ENCODE measurements around the gene MRPL36.
"Not testable (repeated sequence)": the region's sequence is repeated elsewhere in the genome, so short reads cannot be mapped to it uniquely, and the experiment has no call there.

MRPL36 gene

DNA sequence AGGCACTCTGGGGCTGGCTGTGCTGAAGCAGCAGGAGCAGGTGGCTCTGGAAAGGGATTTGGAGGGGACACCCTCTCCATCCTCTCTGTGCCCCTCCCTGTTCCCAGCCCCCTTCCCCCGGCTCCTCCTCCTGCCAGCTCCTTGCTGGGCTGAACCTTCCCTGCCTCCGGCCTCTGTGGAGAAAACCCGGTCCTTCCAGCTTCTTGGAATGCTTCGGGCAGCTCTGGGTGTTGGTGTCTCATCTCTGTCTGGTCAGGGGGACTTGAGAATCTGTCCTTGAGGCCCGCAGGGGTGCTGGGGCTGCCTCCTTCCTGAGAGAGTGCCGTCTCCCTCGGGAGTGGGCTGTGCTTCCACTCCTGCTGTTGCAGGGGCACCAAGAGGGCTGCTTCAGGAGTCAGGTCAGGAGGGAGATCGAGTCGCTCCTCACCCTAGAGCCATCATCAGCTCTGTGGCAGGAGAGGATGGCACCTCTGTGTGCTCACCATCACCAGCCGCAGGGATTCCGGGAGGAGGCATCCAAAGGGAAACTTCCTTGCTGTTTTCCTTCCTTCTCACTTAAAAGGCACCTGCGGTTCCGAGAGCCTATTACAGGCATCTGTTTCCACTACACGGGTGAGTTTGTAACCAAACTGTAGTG, 32.2 kb upstream of the MRPL36 start:
- DNase-seq, result no peak

DNA sequence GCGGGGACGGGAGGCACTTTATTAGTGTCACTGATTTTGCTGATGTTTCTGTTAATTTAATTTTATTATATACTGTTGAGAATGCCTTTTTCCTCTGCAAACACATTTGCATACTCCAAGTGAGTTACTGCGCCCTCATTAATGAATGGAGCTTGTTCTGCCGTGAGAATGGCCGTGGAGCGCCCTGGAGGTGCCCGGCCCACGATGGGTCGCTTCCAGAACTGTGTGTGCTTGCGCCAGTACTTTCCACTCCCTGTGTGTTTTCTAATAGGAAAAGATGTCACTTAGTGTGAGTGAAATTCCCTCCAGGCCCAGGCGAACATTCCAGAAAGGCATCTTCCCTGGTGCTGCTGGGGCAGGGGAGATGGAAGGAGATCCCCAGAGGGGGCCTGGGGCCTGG, 31.6 kb upstream of the MRPL36 start:
- no peak for DNase-seq

DNA sequence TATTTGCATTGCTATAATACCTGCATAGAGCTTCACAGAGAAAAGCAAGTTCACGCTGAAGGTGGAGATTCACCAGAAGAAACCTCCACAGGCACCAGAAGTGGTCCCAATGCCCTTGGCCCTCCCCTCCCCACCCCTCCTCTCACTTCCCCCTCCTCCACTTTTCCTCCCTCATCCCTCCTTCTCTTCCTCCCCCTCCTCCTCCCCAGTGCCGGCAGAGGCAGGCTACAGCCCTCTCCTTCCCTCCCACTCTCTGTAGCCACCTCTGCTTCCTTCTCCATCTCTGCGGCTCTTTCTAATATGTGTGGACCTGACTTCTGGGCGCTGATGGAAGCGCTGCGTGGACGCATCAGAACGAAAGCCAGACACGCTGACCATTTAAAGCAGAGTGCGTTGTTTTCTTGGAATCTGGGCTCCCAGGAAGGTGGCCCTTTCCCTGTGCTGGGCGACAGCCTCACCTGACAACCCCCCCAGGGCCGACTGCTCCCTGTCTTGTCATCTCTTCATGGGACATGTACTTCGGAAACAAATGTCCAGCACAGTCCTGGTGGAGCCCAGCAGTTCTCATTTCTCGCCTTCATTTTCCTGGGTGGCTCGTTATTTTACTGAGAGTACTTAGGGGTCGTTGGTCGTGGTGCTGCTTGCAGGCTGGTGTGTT, 31.1 kb upstream of the MRPL36 start:
- no peak for DNase-seq

DNA sequence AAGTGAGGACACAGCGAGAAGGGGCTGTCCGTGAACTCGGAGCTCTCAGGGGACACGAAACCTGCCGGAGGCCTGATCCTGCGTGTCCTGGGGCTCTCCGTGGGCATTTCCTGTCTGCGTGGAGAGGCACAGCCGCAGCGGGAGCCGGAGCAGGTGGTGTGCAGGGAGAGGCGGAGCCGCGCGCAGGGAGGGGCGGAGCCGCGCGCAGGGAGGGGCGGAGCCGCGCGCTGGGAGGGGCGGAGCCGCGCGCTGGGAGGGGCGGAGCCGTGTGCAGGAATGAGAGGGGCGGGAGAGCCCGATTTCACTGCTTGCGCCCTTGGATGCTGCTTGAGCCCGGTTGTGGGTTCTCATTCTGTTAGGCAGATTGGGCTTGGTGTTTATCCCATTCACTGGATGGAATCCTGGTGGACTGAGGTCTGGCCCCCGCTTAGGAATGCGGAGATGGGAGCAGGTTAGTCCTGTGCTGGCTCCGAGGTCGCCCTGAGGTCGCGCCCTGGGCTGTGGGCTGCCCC, 28.3 kb upstream of the MRPL36 start:
- no peak for DNase-seq

DNA sequence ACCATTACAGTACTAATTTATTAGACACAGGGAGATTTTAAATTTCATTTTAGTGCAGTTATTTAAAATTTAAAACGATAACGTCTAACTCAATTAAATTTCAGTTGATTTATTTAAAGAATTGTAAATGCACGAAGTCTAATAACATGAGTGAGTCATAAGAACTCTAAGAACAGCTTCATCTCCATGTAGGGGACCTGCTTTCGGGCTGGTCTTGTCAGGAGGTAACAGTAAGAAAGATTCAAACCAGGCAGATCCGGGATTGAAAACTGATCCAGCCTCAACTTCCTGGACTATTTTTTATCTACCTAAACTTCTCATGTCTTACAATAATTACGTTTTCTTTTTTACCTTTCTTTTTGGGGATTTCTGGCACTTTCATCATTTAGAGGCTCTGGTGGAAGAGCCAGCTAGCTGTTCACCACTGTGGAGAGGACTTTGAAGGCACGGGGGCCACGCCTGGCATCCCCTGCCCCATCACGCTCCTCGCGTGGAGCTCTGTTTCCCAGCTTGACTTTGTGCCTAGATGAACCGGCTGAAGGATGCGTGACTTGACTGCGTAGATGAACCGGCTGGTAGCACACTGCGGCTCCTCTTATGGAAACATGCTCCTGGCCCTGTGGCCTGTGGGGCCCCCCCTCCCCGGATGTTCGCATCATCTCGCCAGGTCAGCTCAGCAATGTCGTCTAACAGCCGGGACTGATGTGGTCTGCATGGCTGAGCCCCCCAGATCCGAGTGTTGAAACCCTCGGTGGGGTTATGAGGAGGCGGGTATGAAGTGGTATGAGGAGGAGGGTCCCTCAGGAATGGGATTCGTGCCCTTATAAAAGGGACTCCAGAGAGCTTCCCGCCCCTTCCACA, 27.6 kb upstream of the MRPL36 start:
- DNase-seq, result no peak

DNA sequence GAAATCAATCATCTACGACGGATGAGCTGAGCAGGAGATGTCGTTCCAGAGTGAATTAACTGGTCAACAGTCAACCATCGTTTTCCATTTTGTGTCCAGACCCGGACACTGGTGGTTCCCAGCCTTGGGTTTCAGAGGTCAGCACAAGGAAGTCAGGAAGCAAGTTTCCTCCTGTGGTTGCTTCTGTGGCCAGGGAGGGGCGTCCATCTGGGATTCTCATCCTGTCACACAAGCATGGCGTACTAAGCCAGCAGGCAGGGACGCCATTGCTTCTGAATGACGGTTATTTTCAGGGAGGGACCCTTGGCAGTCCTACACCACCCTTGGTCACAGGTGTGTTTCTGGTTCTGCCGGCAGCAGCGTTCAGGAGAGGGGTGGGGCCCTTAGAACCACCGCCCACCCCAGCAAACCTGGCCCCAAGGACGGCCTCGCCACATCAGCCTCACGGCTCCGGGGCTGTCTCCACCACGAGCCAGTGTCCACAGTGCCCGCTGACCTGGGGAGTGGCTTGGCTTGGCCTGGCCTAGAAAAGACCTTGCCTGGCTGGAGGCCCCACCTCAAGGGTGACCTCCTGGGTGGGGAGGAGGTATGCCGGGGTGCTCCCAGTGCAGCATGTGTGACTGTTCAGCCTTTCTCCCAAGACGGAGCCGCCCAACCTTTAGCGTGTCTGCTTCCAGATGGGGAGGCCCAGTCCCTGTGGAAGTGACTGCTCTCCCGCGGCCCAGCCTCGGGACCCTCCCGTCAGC, 26.8 kb upstream of the MRPL36 start:
- no peak for DNase-seq

DNA sequence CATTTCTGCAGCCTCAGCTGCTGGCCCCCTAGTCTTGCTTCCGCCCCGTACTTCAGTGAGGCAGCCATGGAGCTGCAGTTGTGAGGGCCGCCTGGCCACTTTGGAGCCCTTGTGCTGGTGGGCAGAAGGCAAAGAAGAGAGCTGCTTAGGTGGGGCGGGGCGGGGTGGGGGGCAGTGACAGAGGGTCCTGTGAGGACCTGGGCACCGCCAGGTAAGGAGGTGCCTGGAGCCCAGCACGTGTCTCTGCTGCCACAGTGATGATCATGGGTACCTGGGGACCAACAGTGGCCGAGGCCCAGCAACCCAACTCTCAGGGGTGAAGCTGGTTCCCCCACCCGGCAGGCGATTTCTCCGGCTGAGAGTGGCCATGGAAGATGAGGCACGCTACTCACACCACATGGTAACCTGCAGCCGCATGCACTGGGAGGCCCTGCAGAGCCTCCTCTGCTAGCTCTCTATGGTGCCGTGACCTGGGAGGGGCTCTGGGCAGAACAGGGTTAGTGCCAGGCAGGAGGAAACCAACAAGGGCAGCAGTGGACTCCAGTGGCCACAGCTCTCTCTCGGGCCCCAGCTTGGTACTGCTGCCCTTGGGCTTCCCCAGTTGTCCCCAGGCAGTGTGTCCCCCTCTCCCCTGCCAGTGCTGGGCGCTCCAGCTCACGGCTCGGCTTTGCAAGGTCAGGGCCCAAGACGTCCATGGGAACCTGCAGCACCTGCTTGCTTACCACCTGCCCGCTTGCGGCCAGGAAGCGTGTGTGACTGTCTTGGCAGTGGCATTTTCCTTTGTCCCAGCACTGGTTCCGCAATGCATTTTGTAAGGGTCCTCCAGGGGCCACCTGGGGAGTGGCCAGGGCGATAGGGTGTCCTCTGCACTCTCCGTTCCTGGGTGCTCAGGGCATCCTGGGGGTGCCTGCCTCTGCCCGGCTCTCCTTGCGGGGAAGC, 25.5 kb upstream of the MRPL36 start:
- no peak for DNase-seq

DNA sequence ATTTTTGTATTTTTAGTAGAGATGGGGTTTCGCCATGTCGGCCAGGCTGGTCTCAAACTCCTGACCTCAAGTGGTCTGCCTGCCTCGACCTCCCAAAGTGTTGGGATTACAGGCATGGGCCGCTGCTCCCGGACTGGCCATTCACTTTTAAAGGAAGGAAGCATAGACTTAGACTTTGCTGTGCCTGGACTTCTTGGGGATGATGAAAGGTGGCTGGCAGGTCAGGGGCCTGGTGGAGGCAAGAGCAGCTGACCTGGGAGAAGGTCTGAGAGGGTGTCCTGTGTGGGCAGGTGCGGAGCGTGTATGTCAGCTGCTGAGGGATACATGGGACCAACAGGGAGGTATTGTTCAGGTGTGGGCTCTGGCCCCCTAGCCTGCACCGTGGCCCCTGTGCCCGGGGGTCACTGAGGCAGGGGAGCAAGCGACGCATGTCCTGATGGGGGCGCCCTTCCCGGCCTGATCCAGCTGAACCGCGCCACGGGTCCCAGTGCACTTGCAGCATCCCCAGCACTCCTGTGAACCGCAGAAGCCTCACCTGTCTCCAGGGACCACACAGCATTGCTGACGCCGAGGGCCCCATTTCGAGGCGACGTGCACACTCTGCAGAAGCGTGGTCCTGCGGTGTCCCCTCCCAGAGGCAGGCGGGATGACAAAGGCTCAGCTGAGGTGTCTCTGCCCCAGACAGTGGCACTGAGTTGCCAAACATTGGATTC, 24.6 kb upstream of the MRPL36 start:
- DNase-seq, result no peak

DNA sequence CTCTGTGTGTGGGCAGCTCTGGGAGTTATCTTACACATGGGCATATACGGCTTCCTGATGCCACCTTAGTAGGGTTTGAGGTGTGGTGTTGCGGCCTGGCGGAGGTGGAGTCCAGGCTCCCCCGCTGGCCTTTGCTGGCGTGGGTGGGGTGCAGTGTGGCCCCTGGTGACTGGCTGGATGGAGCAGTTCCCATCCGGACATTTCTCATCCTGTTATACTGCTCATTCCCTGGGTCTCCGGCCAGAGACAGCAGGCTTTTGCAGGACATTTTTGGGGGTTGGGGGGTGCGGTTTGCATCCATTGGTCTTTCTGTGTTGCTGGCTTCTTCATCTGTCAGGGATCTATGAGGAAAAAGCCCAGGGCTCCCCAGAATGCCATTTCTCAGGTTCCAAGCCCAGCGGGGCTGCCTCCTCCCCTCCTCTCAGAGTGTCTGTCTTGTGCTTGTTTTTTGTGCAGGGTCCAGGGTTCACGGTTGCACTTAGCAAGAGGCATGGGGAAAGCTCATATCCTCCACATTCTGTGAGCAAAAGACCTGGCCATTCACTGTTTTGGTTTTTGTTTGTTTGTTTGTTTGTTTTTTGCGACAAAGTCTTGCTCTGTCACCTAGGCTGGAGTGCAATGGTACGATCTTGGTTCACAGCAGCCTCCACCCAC, 23.9 kb upstream of the MRPL36 start:
- DNase-seq, result no peak

DNA sequence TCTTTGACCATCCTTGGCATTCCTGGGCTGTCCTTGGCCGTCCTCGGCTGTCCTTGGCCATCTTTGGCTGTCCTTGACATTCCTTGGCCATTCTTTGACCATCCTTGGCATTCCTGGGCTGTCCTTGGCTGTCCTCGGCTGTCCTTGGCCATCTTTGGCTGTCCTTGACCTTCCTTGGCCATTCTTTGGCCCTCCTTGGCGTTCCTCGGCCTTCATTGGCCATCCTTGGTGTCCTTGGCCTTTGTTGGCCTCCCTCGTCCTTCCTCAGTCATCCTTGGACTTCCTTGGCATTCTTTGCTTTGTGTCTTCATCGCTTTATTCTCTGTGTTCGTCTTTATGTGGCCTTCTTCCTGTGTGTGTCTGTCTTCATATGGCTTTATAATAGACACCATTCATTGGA, 22.2 kb upstream of the MRPL36 start:
- no peak for DNase-seq

DNA sequence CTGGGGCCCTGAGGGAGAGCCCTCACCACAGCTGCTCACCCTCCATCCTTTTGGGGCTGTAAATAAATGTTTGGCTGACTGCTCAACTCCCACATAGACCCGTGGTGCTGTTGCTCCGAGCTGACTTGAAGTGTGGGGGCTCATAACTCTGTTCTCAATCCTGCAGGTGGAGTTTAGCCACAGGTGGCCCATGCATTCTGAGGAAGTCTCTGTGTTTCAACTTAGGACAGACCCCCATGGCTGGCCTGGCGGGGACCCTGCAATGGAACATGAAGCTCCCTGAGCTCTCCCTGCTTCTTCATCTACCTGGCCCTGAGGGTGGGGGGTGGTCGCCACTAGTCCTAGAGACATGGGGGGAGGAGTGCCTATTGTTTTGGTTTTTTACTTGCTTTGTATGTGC, 21.3 kb upstream of the MRPL36 start:
- DNase-seq, result no peak

DNA sequence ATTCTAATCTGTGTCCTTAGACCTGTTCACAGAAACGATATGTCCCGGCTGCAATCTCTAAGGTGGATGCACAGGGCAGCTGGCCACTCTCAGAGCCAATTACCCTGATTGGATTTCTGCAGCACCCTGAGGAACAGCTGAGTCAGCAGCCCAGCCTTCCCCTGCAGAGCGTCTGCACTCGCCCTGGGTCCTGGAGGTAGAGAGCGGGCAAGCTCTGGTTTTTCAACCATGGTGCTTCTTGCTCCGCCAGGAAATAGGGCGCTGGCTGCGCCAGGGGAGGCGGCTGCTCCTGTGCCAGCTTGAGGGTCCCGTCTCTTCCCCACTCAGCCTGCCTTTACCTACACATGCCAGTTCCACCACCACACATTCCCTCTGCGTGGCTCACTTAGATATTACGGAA, 20.7 kb upstream of the MRPL36 start:
- no peak for DNase-seq

DNA sequence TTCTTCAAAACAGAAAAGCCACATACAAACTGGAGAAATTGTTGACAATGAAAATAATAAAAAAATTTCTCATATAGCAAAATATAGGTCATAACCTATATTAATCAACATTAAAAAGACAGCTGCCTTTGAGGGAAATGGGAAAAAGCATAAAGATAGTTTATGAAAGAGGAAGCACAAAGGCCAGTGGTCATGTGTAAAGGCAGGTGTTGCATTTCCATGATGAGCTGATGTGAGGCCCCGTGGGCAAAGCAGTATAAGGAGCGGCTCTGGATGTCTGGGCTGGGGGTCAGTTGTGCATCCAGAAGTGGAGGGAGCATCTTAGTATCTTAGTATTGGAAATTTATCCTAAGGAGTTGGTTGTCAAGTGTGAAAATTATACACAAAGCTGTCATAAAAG, 19.8 kb upstream of the MRPL36 start:
- no peak for DNase-seq

DNA sequence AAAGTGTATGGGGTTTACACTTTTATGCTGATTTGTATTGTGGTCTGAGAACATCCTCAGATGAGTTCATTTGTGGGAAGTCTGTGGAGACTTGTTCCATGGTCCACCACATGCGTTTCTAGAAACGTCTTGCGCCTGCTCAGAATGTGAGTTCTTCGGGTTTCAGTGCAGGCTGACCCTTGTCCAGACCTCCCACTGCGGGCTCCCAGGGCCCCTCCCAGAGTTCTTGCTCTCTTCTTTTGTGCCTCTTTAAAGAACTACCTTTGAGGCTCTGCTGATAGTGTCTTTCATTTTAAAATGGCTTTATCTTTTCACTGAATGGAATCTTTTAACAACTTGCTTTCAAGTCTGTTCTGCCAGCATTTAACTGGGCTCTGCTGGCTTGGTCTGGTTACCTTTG, 19.1 kb upstream of the MRPL36 start:
- DNase-seq, result no peak

DNA sequence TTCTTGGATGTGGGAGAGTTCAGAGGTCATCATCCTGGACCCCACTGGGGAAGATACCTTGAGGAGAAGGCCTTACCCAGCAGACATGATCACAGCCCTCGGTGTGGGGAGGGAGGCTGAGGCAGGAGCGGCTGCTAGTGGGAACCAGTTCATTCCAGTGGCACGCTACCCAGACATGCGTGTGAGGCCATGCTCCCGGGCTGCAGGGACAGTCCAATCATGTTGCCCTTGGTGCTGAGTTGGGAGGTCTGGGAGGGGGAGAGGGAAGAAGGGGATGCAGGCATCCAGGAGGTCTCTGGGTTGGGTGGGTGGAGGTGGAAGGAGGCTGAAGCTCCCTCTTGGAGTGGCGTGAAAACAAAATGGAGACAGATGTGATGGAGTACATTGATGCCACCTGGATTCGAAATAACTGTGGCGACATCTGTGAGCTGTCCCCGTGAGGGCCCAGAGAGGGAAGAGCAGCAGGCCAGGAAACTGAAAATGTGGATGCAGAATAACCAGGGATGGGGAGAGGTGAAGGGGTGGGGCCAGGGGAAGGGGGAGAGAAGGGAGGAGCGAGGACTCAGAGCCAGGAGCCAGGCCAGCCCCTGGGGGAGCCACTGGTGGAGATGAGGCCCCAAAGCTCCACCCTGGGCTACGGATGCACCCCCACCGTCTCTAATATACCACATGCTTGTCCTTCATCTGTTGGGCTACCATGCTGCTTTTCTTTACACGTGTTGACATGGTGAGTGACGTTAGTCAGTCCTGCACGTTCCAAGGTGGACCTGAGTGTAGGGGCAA, 17.8 kb upstream of the MRPL36 start:
- no peak for DNase-seq

DNA sequence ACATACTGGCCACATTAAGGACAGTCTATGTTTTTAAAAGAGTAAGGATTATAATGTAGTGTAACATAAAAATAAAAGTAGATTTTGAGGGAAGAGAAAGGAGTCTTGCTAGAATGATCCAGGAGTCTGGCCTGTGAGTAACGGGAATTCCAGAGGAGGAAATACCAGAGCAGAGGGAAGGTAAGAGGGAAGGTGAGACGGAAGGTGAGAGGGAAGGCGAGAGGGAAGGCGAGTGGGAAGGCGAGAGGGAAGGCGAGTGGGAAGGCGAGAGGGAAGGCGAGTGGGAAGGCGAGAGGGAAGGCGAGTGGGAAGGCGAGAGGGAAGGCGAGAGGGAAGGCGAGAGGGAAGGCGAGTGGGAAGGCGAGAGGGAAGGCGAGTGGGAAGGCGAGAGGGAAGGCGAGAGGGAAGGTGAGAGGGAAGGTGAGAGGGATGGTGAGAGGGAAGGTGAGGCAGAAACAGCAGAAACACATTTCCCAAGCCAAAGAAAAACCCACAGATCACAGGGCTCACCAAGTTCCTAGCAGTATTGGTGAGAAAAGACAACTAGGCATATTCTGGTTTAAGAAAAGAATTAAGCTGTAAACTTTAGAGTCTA, 17.0 kb upstream of the MRPL36 start:
- not testable (repeated sequence) for DNase-seq

DNA sequence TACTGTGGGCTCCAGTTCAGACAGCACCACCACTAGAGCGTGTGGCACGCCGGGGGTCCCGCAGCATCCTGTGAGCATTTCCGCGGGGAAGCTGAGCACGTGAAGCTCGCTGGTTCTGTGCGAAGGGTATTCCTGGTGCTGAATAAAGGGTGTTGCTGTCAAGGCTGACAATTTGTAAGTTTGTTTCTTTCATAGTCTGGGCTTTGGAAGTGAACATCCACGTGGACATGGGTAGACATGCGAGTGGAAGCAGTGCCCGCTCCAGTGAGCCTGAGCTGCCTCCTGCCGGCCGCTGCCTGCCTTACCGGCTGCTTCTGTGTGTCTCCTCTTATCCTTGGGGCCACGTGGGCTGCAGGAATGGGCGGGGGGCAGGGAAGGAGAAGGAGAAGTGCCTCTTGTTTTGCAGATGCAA, 16.2 kb upstream of the MRPL36 start:
- DNase-seq, result no peak

DNA sequence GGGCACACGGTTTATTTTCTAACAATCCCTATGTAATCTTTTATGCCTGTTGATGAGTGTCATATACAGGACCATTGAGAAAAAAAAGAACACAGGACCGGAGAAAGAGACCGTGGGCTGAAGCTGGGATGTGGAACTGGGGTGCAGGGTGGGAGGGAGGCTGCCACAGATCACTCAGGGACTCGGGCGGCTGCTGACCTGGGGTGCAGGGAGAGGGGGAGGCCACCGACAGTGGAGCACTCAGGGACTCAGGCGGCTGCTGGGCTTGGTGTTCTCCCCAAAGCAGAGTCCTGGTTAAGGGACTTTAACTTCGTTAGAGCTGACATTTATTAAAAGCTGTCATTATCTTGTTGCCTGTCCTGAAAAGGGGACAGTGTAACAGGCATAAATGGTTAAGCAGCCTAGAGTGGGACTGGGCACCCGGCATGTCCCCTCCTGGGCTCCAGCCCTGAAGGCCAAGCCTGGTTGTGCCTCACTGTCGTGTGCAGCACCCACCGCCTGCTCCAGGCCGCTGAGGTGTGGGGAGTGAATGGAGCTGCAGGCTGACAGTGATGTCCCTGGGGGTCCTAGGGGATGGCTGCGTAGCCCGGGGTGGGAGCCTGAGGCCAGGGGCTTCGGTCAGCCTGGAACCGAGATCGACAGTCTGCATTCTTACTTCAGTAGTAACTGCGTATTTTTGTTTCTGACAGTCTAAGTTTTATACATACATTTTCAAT, 15.6 kb upstream of the MRPL36 start:
- DNase-seq, result no peak
